ENCODE results near the gene TMEM109.
"Not testable (repeated sequence)": the region's sequence is repeated elsewhere in the genome, so short reads cannot be mapped to it uniquely, and the experiment has no call there.

Gene TMEM109

GRCh38 chr11:60878245-60879101 lies 35.5 kb upstream of the TMEM109 start:
- no peak for DNase-seq

- DNase-seq = no peak
Observed at GRCh38 chr11:60879104-60879503, 34.9 kb upstream of the TMEM109 start.

DNA sequence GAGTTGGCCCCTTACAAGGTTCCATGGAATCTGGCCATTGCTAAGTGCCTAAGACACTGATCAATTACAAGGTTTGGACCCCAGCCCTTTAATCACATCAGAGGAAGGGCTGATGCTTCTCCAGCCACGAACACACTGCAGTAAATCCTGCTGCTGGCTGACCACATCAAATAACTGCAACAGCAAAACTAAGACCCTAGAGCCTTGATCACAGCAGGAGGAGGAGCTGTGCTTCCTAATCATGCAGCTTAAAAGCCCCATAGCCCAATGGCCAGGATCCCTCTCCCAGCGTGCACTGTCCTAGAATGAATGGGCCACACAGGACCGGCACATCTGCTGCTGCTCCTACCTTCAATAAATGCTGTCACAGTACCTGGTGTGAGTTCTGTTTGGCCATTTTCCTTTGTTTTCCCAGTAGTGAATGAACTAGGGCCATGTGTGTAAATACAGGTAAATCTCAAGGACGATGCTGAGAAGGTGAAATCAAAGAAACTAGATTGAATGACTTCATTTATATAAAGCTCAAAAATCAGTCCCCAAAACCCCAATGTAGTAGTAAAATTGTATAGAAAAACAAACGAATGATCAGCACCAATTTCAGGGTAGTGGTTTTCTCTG lies 33.9 kb upstream of the TMEM109 start:
- DNase-seq = no peak

GRCh38 chr11:60880643-60881282 lies 33.2 kb upstream of the TMEM109 start:
- DNase-seq = no peak

- peak; percentile 51 for DNase-seq
Observed at GRCh38 chr11:60887556-60887955, 26.4 kb upstream of the TMEM109 start.

- DNase-seq = no peak
Observed at GRCh38 chr11:60889869-60890311, 24.1 kb upstream of the TMEM109 start.

DNA sequence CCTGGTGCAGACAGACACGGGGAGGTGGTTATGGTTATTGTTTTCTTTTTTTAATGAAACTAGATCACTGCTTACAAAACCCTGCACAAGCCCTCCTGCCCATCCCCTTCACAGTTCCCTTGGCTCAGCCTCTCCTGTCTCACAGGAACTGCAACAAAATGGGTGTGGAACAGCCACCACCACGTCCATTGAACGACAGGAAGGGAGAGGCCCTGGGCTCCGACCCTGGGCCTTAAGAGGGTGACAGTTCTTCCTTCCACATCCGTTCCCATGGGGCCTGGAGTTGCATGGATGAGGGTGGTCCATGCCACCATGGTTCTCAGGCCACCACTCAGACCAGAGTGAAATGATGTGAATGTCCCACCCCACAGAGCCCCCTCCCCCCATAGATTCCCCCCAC lies 23.3 kb upstream of the TMEM109 start:
- DNase-seq = no peak

DNA sequence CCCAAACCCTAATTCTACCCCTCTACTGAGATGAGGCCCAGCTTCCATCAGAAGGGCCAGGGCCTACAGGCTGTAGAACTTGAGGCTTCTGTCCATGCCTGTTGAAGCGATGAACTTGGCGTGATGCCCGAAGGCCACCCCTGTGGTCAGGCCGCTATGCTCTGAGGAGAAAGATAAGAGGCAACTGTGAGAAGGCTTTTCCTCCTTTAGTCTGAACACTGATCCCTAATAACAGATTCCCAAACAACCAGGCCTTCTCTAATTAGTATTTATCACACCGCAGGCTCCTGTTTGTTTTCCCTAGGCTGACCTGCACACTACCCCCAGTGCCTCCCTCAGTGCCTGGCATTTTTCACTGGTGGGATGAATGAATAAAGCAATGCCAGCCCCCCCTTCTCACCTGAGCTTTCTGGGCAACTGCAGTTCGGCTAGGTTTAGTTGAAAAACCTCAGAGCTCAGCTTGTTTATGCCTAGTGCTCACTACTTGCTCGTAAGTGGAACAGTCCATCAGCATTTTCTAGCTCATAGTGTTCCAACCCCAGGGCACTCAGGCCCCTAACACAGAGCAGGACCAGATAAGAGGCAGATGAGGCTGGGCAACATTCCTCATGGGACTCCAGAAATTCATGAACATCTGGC lies 22.7 kb upstream of the TMEM109 start:
- no peak for DNase-seq

GRCh38 chr11:60895687-60896086 lies 18.3 kb upstream of the TMEM109 start:
- DNase-seq = no peak

DNA sequence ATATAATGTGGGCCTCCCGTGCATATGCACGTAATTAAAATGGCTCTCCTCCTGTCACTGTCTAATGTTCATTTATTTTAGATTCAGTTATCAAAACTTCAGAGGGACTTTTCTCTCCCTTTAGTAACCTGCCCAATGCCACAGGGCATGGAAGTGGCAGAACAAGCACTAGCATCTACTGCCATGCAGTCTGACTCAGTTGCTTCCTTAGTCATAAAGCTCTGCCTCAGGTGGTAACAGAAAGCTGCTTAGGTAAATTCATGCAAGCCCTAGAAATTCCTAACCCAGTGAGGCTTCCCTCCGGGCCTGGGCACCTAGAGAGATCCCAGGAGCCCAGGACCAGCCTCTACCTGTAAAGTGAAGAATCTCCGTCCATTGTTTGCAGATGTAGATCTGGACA lies 16.5 kb upstream of the TMEM109 start:
- no peak for DNase-seq

DNA sequence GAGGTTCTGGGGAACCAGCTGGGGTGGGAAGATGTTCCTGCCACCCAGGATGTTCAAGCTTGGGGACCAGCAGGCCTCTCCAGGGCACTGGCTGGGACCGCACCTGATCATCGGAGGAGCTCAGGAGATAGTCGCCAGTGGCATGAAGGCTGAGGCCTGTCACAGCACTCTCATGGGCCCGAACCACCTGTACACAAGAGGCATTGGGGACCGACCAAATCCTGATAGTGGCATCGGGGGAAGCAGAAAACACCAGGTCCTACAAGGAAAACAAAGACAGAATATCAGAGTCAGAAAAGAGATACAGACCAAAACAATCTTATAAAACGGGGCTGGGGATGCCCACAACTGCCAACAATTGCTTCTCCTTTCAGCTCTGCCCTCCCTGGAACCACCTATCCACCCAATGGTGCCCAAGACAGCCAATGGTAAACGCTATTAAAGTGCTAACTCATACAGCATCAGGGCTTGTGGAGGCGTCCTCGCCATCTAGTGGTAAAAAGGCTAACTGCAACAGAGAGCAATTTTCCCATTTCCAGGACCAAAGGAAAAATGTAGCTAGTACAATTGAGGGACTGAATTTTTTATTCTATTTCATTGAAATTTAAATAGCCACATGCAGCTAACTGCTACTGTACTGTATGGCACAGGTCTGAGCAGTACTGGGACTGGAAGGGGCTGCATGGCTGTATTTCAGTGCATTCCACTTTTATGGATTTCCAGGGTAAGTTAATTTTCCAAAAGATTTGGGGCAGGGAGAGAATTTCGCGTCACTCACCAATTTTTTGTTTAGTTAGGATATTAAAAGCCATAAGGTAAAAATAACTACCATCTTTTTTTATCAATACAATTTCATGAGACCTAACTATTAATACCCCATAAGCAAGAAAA lies 14.7 kb upstream of the TMEM109 start:
- DNase-seq = peak; percentile 64

- no peak for DNase-seq
Observed at GRCh38 chr11:60899977-60900376, 14.0 kb upstream of the TMEM109 start.

DNA sequence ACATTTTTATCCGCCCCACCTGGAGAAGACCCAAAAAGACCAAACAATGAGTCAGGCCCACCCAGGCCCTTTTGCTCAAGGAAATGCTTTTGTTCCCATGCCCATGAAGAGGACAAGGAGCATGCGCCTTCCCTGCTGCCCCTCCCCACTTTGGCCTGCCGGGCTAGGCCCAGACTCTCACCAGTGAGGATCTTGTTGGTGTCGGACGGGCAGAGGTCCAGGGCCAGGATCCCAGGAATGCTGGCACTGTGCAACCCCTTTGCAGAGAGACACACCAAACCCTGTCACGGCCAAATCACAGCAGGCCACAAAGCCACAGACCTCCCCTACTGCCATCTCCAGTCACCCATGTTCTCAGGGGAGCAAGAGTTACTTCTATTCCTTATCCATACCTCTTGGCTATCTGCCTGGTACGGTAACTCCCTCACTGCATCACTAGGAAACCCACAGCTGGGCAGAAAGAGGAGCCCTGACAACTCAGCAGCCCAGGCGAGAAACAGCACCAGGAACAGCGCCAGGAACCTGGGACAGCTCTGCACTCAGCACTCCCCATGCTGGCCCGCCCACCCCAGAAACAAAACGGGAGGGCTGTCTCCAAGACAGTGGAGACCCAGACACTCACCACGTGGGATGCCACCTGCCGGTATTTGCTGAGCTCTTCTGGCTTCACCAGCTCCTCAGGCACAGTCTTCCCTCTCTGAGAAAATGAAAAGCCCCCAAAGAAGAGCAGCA lies 13.1 kb upstream of the TMEM109 start:
- DNase-seq = no peak

DNA sequence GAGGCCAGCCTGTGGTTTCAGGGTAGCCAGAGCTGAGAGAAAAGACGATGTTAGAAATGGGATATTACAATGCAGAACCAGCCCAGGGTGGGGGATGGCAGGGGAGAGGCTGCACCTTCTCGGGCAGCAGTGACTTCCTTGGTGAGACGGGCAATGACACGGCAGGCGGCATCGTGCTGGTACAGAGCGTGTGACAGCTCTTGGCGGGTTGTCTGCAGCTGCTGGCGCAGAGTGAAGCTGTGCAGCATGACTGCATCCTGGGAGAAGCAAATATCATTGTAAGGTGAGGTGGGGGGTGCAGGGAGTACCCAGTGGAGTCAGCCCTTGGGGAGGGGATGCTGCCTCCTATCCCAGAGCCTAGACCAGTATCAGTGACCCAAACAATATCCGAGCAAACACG lies 11.3 kb upstream of the TMEM109 start:
- DNase-seq = no peak

DNA sequence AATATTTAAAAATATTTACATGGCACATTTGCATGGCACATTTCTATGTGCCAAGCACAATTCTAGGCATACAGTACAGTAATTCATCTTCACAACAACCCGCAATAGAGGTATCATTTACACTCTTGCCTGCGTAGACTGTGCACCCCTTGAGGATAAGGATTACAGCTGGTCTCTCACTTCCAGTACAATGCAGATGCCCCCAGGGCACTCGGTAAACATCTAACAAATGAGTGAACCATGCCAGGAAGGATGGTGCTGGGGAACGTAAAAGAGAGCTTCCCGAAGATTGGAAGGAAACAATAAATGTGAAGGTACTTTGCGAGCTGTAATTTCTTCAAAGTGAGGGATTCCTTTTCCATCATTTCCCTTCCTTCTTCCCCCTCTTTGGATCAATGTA lies 8.9 kb upstream of the TMEM109 start:
- no peak for DNase-seq

DNA sequence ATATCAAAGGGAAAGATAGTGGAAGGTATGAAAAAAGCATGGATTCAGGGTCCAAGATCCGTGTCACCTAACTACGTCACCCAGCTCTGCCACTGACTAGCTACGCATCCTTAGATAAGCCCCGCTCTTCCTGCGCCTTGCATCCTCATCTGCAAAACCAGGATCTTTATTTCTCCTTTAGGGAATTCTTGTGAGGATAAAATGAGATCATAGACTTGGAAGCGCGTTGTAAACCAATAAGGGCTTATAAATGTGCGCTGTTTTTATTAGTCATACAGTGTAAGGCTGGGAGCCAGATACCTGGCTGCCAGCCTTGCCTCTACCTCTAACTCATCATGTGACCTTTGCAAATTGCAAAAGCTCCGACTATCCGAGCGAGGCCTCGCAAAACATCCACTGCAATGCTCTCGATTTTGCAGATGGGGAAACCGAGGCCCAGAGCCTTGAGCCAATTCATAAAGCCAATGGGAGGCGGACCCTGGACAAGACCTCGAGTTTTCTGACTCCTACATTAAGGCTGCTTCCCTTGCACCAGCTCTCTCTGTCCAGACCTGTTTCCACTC lies 8.3 kb upstream of the TMEM109 start:
- no peak for DNase-seq

DNA sequence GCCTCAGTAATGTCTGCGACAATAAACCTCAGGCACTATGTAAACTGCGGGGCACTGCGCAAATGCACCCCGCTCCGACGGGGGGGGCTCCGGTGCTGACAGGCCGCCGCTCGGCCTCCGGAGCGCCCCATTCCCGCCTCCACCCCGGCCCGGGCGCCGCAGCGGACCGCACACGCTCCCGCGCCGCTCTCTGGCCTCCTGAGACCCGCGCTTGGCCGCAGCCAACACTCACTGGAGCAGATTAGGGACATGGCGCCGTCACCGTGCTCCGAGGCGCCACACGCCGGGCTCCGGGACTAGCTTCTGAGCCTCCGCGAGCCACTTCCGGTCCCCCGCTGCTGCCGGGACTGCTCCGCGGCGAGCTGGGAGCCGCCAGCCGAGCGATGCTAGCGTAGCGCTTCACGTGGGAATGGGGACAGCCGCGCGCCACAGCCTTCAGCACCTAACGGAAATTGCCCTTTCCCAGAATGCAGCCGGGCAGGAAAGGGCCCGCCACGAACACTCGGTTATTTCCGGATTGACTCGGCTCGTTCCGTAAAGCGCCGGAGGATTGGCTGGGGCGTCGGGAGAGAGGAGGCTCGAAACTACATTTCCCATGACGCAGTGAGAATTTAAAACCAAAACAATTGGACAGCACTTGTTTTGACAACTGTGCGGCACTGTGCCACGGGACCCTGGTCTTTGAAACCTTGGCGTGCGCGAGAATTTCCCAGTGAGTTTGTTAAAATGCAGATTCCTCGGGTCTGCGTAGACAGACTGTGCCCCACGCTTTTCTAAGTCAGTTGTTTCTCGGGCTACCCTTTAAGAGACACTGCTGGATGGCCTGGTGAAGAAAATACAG lies 7.6 kb upstream of the TMEM109 start, which contains the start of gene PRPF19:
TSS of gene PRPF19 (minus strand) at position 454 of the 841 bp plus-strand sequence. CDS start at position 251, 203 bp downstream.
- DNase-seq = peak; percentile 96

DNA sequence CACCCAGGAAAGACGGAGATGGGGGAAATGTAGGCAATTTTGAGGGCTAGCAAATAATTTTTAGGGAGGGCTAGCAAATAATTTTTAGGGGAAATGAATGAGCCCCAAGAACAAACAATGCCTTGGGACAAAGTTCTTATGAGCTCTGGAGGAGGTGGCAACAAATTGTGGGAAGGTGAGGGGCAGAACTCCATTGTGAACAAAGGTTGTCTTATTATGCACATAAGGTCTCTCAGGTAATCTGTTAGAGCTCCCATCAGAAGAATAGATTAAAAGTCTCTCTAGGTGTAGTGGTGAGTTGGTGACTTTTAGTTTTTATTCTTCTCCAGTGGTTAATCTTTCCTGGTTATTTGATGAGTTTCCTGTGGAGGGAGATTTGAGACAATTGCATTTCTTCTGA lies 5.2 kb upstream of the TMEM109 start:
- DNase-seq = no peak

DNA sequence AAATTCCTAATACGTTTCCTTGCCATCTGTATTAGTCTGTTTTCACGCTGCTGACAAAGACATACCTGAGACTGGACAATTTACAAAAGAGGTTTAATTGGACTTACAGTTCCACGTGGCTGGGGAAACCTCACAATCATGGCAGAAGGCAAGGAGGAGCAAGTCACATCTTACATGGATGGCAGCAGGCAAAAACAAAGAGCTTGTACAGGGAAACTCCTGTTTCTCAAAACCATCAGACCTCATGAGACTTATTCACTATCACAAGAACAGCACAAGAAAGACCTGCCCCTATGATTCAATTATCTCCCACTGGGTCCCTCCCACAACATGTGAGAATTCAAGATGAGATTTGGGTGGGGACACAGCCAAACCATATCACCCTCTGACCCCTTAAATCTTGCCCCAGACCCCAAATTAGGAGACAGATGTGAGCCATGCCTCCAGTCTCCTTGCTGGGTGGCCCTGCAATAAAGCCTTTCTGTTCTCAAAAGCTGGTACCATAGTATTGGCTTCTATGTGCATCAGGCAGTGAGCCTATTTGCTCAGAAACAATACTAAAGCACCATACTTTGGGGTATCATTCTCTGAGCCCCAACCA lies 4.2 kb upstream of the TMEM109 start:
- not testable (repeated sequence) for DNase-seq
